ENCODE results near the gene THUMPD3.

Gene THUMPD3

DNA sequence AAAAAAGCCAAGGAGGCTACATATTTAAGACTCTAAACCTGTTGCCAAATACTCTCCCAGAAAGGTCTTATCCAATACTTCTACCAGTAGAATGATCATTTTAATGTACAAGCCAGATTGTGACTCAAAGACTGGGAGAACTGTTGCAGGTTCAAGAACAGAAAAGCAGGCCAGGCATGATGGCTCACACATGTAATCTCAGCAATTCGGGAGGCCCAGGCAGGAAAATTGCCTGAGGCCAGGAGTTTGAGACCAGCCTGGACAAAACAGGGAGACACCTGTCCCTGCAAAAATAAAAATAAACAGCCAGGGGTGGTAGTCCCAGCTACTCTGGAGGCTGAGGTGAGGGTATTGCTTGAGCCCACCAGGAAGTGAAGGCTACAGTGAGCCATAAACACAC is 17.8 kb upstream of the THUMPD3 start:
- H3K27me3 ChIP-seq (ENCODE audit: low read depth), result no peaks in the 10 kb centered on the region
- DNase-seq (ENCODE audit: low spot score in 2 of 2), result no peak
- in situ Hi-C loops (cut with MboI; ENCODE audit: low sequenced_read_pairs), result no loop called here
- no peak overlapping the region for H3K4me3 ChIP-seq
- no peaks in the 10 kb centered on the region for H3K9me3 ChIP-seq
- H3K4me1 ChIP-seq, result no peaks in the 10 kb centered on the region
- H3K36me3 ChIP-seq (replicated peaks), result no peaks in the 10 kb centered on the region

DNA sequence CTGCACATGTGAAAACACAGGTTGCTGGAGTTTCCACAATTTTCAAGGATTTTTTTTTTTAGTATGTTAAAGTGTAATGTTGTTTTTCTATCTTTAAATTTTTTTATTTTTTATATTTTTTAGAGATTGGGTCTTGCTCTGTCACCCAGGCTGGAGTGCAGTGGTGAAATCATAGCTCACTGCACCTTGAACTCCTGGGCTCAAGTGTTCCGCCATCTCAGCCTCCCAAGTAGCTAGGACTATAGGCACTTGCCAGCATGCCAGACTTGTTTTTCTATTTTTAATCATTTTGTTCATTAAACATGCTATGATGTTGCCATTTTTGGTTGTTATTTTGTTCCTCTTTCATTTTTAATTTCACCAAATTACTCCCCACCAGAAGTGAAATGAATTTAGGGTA is 16.7 kb upstream of the THUMPD3 start:
- no peaks in the 10 kb centered on the region for H3K36me3 ChIP-seq (replicated peaks)
- no peaks in the 10 kb centered on the region for H3K27me3 ChIP-seq (ENCODE audit: low read depth)
- in situ Hi-C loops (cut with MboI; ENCODE audit: low sequenced_read_pairs), result no loop called here
- no peaks in the 10 kb centered on the region for H3K9me3 ChIP-seq
- no peak overlapping the region for H3K4me3 ChIP-seq
- no peak for DNase-seq (ENCODE audit: low spot score in 2 of 2)
- H3K4me1 ChIP-seq, result no peaks in the 10 kb centered on the region

DNA sequence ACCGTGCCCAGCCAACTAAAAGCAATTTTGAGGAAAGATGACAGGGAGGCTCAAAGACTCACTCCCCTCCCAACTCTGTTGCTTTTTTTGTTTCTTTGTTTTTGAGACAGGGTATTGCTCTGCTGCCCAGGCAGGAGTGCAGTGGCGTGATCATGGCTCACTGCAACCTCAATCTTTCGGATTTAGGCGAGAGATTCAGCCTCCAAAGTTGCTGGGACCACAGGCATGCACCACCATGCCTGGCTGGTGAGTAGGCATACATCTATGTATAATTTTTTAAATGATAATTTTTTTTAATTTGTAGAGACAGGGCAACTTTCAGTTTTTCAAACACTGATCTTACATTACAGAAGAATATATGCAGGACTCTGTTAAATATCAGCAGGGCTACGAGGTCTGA is 15.8 kb upstream of the THUMPD3 start:
- DNase-seq (ENCODE audit: low spot score in 2 of 2), result no peak
- in situ Hi-C loops (cut with MboI; ENCODE audit: low sequenced_read_pairs), result no loop called here
- H3K9me3 ChIP-seq, result no peaks in the 10 kb centered on the region

DNA sequence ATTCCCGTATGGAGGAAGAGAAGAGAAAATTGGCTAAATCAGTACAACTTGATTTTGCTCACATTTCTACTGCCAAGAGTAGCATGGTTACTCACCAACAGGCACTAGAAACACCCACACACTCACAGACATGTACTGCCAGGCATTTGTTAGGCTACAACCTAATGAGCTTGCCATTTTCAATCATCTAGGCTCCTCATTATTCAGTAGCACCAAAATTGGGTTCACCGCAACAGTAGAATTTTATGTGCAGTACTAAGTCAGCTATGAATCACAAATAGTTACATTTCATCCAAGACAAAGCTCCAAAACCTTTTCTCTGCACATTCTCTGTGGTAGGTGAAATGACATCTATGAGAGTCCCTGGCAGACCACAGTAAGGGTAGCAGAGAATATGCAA is 15.0 kb upstream of the THUMPD3 start:
- Histone ChIP-seq H3K36me3 (replicated peaks) (no peaks in the 10 kb centered on the region), H3K4me3 (no peak overlapping the region), H3K9me3 (no peaks in the 10 kb centered on the region), H3K27me3 (ENCODE audit: low read depth) (no peaks in the 10 kb centered on the region), H3K4me1 (no peaks in the 10 kb centered on the region)
- DNase-seq (ENCODE audit: low spot score in 2 of 2), result no peak
- in situ Hi-C loops (cut with MboI; ENCODE audit: low sequenced_read_pairs), result no loop called here

More for the DNA sequence above, 15.8 kb upstream of the THUMPD3 start:
- H3K4me1 ChIP-seq, result no peaks in the 10 kb centered on the region
- H3K27me3 ChIP-seq (ENCODE audit: low read depth), result no peaks in the 10 kb centered on the region
- no peak overlapping the region for H3K4me3 ChIP-seq
- no peaks in the 10 kb centered on the region for H3K36me3 ChIP-seq (replicated peaks)

DNA sequence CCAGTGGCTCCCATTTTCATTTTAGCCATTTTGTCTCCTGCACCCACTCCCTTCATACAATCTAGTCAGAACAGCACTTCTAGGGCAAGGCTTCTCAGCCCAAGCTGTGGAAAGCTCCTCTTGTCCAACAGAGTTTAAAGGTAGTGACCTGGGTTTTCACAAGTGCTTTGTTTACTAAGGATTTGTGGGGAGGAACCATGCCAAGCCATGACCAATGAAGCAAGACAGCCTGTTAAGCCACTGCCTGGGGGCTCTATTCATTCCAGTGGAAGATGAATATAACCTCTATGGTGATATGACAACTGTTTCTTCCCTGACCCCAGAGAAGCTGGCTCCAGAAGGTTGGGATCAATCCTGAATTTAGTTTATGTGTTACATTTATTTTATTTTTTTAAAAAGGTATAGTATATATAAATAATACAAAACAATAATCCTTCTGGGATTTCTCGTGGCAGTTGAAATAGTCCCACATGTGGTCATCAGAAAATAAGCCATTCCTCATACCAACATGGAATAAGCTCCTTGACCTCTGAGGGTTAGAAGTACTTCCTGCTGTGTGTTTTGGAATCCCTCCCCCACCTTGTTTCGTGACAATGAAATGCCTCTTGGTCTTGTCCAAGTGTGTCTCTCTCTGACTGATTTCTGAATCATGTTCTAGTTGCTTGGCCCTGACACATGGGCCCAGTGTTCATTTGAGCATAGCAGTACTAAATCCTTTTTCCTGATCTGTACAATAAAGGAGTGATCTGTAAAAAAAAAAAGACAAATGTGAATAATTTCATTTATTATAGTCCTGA is 13.3 kb upstream of the THUMPD3 start:
- no peak for DNase-seq (ENCODE audit: low spot score in 2 of 2)
- Histone ChIP-seq H3K36me3 (replicated peaks) (no peaks in the 10 kb centered on the region), H3K4me1 (no peaks in the 10 kb centered on the region), H3K4me3 (no peak overlapping the region), H3K27me3 (ENCODE audit: low read depth) (no peaks in the 10 kb centered on the region), H3K9me3 (no peaks in the 10 kb centered on the region)
- in situ Hi-C loops (cut with MboI; ENCODE audit: low sequenced_read_pairs), result no loop called here

DNA sequence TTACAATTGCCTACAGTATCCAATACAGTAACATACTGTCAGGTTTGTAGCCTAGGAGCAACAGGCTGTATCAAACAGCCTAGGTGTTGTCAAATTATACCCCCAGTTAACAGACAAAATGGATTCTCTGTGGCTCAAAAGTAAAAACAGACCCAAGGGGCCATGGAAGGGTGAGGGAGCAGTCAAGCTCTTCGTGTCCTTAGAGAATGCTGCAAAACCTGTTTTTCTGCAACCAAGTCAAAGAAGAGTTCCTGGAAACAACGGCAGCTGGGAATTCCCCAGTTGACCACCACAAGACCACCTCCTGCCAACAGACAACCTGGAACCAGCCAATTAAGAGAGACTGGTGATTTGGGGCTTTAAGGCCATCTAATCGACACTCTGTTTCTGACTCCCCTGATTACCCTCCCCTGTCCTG is 11.1 kb upstream of the THUMPD3 start:
- Histone ChIP-seq H3K4me3 (no peak overlapping the region), H3K4me1 (no peaks in the 10 kb centered on the region), H3K9me3 (no peaks in the 10 kb centered on the region), H3K36me3 (replicated peaks) (no peaks in the 10 kb centered on the region), H3K27me3 (ENCODE audit: low read depth) (no peaks in the 10 kb centered on the region)
- in situ Hi-C loops (cut with MboI; ENCODE audit: low sequenced_read_pairs), result no loop called here
- no peak for DNase-seq (ENCODE audit: low spot score in 2 of 2)

DNA sequence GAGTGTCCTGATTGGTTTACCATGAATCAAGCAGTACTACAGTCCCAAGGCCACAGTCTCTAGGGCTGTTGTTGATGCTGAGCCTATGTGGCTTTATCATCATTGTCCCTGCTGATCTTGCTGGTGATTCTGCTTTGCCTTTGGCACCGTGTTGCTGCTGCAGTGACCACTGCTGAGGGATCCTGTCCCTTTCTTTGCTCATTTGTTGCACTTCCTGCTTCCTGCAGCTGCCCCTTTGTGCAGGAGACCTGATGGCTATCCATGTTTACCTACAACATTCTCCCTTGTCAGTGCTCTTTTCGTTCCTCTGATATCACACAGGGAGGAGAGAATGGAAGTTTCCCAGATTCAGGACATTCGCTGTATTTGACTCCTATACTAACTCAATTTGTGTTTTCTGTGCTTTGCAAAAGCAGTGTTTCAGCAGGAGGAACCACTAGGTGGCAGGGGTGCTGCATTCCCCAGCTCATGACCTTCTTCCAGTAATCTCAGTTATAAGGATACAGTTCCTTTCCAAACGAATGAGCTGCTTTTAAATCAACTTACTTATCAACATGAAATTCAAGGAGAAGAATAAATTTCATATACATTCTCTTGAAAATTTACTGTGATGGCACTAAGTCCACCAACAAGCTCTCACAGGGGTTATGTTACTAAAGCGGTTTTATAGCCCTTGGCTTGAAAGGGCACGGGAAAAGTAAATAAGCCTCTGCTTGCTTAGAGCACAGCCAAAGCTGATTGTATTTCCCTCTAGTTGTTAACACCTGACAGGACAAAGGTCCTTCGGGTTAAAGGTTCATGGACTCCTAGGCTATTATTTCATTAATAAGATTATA is 9.7 kb upstream of the THUMPD3 start:
- Histone ChIP-seq H3K36me3 (replicated peaks) (no peaks in the 10 kb centered on the region), H3K4me1 (no peaks in the 10 kb centered on the region), H3K9me3 (no peaks in the 10 kb centered on the region), H3K4me3 (no peak overlapping the region), H3K27me3 (ENCODE audit: low read depth) (no peaks in the 10 kb centered on the region)
- in situ Hi-C loops (cut with MboI; ENCODE audit: low sequenced_read_pairs), result no loop called here
- DNase-seq (ENCODE audit: low spot score in 2 of 2), result peak; percentile 57 to 70

DNA sequence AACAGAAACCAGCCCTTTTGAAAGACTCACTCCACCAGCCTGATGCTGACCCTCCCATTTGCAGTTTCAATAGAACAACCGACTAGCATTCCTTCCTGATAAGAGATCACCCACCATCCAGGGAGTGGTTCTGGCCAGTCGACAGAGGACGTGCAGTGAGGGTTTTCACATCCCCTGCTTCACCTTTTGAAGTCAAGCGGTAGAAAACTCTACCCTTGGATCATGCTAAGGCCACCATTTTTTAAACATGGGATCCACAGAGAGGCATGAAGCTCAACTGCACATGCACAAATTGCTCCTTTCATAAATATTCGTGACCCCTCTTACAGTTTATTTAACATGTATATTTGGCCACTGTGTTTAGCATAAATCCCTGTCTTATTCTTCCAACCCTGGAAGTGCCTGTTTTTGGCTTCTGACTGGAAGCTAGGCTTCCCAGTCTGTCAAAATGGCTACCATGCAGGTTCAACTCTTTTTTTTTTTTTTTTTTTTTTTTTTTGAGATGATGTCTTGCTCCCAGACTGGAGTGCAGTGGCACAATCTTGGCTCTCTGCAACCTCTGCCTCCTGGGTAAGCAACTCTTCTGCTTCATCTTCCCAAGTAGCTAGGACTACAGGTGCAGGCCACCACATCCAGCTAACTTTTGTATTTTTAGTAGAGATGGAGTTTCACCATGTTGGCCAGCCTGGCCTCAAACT is 1.0 kb upstream of the THUMPD3 start:
- peaks cover 25% of the 10 kb centered on the region for H3K36me3 ChIP-seq (replicated peaks)
- H3K4me1 ChIP-seq, result peaks cover 8% of the 10 kb centered on the region
- H3K27me3 ChIP-seq (ENCODE audit: low read depth), result no peaks in the 10 kb centered on the region
- in situ Hi-C loops (cut with MboI; ENCODE audit: low sequenced_read_pairs), result no loop called here
- no peak for DNase-seq (ENCODE audit: low spot score in 2 of 2)
- H3K9me3 ChIP-seq, result no peaks in the 10 kb centered on the region
- peak overlapping the region; percentile 63 for H3K4me3 ChIP-seq

DNA sequence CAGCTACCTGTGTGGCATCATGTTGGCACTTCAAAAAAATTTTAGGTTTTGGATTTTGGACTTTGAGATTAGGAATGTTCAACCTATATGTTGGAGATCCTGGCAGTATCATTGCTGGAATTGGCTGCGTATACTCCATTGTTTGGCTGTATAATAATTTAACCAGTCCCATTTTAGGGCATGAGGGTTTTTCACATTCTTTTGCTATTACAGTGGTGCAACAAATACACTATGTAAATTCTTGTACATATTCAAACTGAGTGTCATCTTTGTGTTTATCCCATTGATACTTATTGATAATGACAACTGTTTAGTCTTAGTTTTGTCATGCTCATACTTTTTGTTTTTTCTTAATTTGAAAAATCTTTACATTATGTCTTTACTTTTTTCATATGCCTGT is 6.7 kb downstream of the THUMPD3 start:
- Histone ChIP-seq H3K4me1 (no peaks in the 10 kb centered on the region; the same call in 1 of the 2 replicates), H3K4me3 (no peak overlapping the region), H3K27me3 (ENCODE audit: low read depth) (no peaks in the 10 kb centered on the region), H3K9me3 (no peaks in the 10 kb centered on the region), H3K36me3 (replicated peaks) (peaks cover 89% of the 10 kb centered on the region)
- in situ Hi-C loops (cut with MboI; ENCODE audit: low sequenced_read_pairs), result no loop called here
- DNase-seq (ENCODE audit: low spot score in 2 of 2), result no peak

DNA sequence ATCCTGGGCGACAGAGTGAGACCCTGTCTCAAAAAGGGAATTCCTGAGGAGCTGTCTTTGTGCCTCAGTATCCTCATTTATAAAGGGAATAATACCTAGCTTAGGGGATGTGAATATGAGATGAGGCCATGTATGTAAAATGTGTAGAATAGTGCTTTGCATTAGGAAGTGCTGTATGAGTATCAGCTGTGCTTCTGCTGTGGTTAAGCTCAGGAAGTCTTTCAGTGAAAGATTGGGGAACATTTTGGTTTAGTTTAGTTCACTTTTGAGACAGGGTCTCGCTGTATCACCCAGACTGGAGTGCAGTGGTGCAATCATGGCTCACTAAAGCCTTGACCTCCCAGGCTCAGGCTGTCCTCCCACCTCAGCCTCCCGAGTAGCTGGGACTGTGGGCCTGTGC is 10.6 kb downstream of the THUMPD3 start:
- Histone ChIP-seq H3K4me3 (no peak overlapping the region), H3K27me3 (ENCODE audit: low read depth) (no peaks in the 10 kb centered on the region), H3K4me1 (peaks cover 6% of the 10 kb centered on the region), H3K36me3 (replicated peaks) (peaks cover 79% of the 10 kb centered on the region), H3K9me3 (no peaks in the 10 kb centered on the region)
- DNase-seq (ENCODE audit: low spot score in 2 of 2), result no peak
- in situ Hi-C loops (cut with MboI; ENCODE audit: low sequenced_read_pairs), result no loop called here

DNA sequence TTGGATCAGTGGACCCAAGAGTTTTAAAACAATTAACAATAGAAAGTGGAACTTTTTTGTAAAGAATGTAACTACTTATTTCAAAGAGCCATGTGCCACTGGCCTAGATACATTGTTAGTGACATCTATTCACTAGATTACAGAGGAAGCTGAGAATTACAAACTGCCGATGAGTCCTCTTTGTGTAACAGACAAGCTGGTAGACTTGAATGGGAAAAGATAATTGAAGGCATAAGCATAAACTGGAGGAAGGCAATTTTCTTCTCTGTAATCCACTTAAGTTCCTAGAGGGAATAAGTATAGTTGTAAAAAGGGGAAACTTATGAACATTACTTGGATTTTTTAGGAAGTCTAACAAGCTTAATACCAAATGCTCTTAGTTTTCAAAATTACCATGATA is 15.1 kb downstream of the THUMPD3 start:
- no peaks in the 10 kb centered on the region for H3K9me3 ChIP-seq
- no peak overlapping the region for H3K4me3 ChIP-seq
- in situ Hi-C loops (cut with MboI; ENCODE audit: low sequenced_read_pairs), result no loop called here
- peak in 1 of 2 experiments; percentile 58 for DNase-seq (ENCODE audit: low spot score in 2 of 2)
- peaks cover 9% of the 10 kb centered on the region for H3K4me1 ChIP-seq
- no peaks in the 10 kb centered on the region for H3K27me3 ChIP-seq (ENCODE audit: low read depth)
- H3K36me3 ChIP-seq (replicated peaks), result peaks cover 75% of the 10 kb centered on the region

DNA sequence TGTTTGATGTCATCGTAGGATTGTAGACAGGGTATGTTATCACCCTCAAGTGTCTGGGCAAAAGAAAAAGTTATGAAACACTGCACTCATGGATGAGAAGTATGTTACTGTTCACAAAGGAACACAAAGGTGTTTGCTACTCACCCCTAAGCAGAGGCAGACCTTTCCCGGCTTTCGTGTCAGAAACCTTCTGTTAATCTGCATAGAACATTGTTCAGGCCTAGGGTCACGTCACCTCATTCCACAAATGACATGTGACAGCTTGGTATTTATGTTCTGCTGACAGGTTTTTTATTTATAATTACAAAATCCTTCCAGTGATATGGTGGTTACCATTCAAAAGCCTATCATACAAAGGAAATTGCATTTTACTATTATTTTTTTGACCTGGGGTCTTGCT is 16.5 kb downstream of the THUMPD3 start:
- Histone ChIP-seq H3K4me3 (no peak overlapping the region), H3K4me1 (peaks cover 9% of the 10 kb centered on the region), H3K9me3 (no peaks in the 10 kb centered on the region), H3K27me3 (ENCODE audit: low read depth) (no peaks in the 10 kb centered on the region), H3K36me3 (replicated peaks) (peaks cover 76% of the 10 kb centered on the region)
- DNase-seq (ENCODE audit: low spot score in 2 of 2), result no peak
- in situ Hi-C loops (cut with MboI; ENCODE audit: low sequenced_read_pairs), result no loop called here

DNA sequence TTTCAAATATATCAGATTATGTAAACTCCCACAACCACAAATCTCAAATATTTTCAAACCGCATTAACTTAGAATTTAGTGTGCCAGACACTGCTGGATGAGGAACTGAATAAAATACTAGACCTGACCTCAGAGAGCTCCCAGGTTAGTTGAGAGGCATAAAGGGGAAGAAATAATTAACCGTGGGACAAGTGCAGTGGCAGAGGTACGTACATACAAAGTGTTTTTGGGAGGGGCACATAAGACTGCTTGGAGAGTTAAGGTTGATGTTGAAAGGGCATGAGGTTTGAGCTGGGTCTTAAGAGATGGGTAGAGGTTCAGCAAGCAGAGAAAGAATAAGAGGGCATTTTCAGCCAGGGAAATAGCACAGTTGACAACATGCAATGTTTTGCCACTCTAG is 17.2 kb downstream of the THUMPD3 start:
- peaks cover 9% of the 10 kb centered on the region for H3K4me1 ChIP-seq
- DNase-seq (ENCODE audit: low spot score in 2 of 2), result no peak
- peaks cover 76% of the 10 kb centered on the region for H3K36me3 ChIP-seq (replicated peaks)
- H3K9me3 ChIP-seq, result no peaks in the 10 kb centered on the region
- H3K27me3 ChIP-seq (ENCODE audit: low read depth), result no peaks in the 10 kb centered on the region
- in situ Hi-C loops (cut with MboI; ENCODE audit: low sequenced_read_pairs), result loop anchor here (10.0 kb wide), 1 partner anchor 55 kb away; no protein-coding TSS in a partner anchor
- H3K4me3 ChIP-seq, result no peak overlapping the region
